HepG2 (cell line): ENCODE results near the gene XPO1. TPM values are rescaled to one million over a fixed set of nuclear protein-coding genes. Genes with fewer than 3 reads are reported as not detected.

Experiments used
- ATAC-seq: fragments of 200-7000 bp; cut with Tn5 transposase; 3 replicates; pipeline ENCODE4 v1.9.1; 2020; ENCODE audit warnings: mild to moderate bottlenecking, moderate library complexity
- BruUV-seq: library from RNA; stranded (reverse); fragments of 400-500 nt; replicated peaks from 2 replicates; lab custom pipeline; 2021; lab: Mats Ljungman, UMichigan
- CTCF ChIA-PET: fragments of 300-600 bp; formaldehyde crosslinking; extraction: SDS; loops from one replicate; lab custom pipeline; 2021; ENCODE audit warnings: low total read pairs, inconsistent platforms, low intra/inter-chr PET ratio; lab: Yijun Ruan, JAX
- POLR2A ChIA-PET: fragments of 350-600 bp; sonication (Branson Sonifier 250); formaldehyde crosslinking; loops from one replicate; lab custom pipeline; 2020; ENCODE audit warnings: antibody characterized with exemption, inconsistent platforms; lab: Yijun Ruan, JAX
- DNase-seq: peaks from one replicate; pipeline ENCODE4 v3.0.0-alpha.2; 2015; ENCODE audit warnings: low spot score
- FAIRE-seq: peaks from 3 replicates; lab custom pipeline; 2011; peaks lifted over from hg19 to GRCh38; lab: Jason Lieb, UNC
- H2AFZ ChIP-seq: one replicate; pipeline ENCODE4 v1.6.1; 2011; ENCODE audit warnings: low read length, inconsistent platforms
- H3K27ac ChIP-seq: fragments of 300-600 bp; 3 replicates; pipeline ENCODE4 v1.8.0; 2011; ENCODE audit warnings: mixed run types, mild to moderate bottlenecking, mixed read lengths, low read length, inconsistent platforms; ENCODE audit not compliant: insufficient read depth; ENCODE audit errors: extremely low read length
- H3K27me3 ChIP-seq, 2 experiments: fragments of 200-600 bp in 1 of 2; 2 replicates in 1 of 2; 3 replicates in 1 of 2; pipeline versions ENCODE4 v1.6.0 to v1.8.0; 2011; ENCODE audit warnings: low read length in 2 of 2, mild to moderate bottlenecking in 2 of 2, moderate library complexity in 2 of 2, inconsistent platforms in 1 of 2; ENCODE audit not compliant: insufficient read depth in 2 of 2, control insufficient read depth in 1 of 2
- H3K36me3 ChIP-seq, 2 experiments: fragments of 200-600 bp in 1 of 2; replicated peaks in 1 of 2; 2 replicates in 1 of 2; 3 replicates in 1 of 2; pipeline versions ENCODE4 v1.5.1 to v1.8.0; 2011; ENCODE audit warnings: low read length in 2 of 2, inconsistent platforms in 1 of 2; ENCODE audit not compliant: insufficient read depth in 2 of 2, control insufficient read depth in 1 of 2
- H3K4me1 ChIP-seq: 2 replicates; pipeline ENCODE4 v1.5.1; 2012; ENCODE audit warnings: low read length, inconsistent platforms; ENCODE audit not compliant: insufficient read depth
- H3K4me2 ChIP-seq: 2 replicates; pipeline ENCODE4 v1.6.0; 2011; ENCODE audit warnings: low read depth, low read length, inconsistent platforms
- H3K4me3 ChIP-seq, 3 experiments: fragments of 200-600 bp in 1 of 3; sonication (generic), shearing (Covaris generic) in 1 of 3; replicated peaks in 1 of 3; 2 replicates each; pipeline ENCODE4 v1.5.1; 2011 to 2016; ENCODE audit warnings: low read length in 3 of 3, inconsistent platforms in 2 of 3, low read depth in 2 of 3, mild to moderate bottlenecking in 2 of 3, control low read depth in 1 of 3, mixed read lengths in 1 of 3; ENCODE audit not compliant: insufficient read depth in 1 of 3
- H3K79me2 ChIP-seq: one replicate; pipeline ENCODE4 v1.6.1; 2011; ENCODE audit warnings: low read length, inconsistent platforms; ENCODE audit not compliant: insufficient read depth
- H3K9ac ChIP-seq: 2 replicates; pipeline ENCODE4 v1.6.0; 2011; ENCODE audit warnings: mild to moderate bottlenecking, low read depth, low read length, inconsistent platforms; ENCODE audit not compliant: insufficient read depth
- H3K9me3 ChIP-seq: 2 replicates; pipeline ENCODE4 v1.5.1; 2012; ENCODE audit warnings: mild to moderate bottlenecking, low read length
- H4K20me1 ChIP-seq: 2 replicates; pipeline ENCODE4 v1.6.0; 2011; ENCODE audit warnings: inconsistent platforms, mild to moderate bottlenecking, low read length, moderate library complexity; ENCODE audit not compliant: insufficient read depth
- DPF2 ChIP-seq: sonication (generic); formaldehyde crosslinking; IDR thresholded peaks from 2 replicates; pipeline ENCODE4 v1.4.0; 2020; ENCODE audit warnings: mild to moderate bottlenecking, low read depth, missing genetic modification reagents, borderline replicate concordance
- KAT8 ChIP-seq: IDR thresholded peaks from 2 replicates; pipeline ENCODE4 v1.6.1; 2016; ENCODE audit warnings: missing genetic modification reagents, missing compliant biosample characterization
- KLF11 ChIP-seq: IDR thresholded peaks from 2 replicates; pipeline ENCODE4 v1.6.1; 2016; ENCODE audit warnings: missing compliant biosample characterization
- KLF16 ChIP-seq, 2 experiments: sonication (generic) in 1 of 2; formaldehyde crosslinking in 1 of 2; IDR thresholded peaks; 2 replicates each; pipeline versions ENCODE4 v1.6.1 to v1.8.0; 2016 to 2023; ENCODE audit warnings: missing genetic modification reagents in 2 of 2, missing compliant biosample characterization in 1 of 2
- MED13 ChIP-seq: sonication (generic); formaldehyde crosslinking; IDR thresholded peaks from 2 replicates; pipeline ENCODE4 v1.5.0; 2020; ENCODE audit warnings: missing genetic modification reagents
- RAD21 ChIP-seq: fragments of 450-650 bp; formaldehyde crosslinking; IDR thresholded peaks from 2 replicates; pipeline ENCODE4 v1.5.0; 2020; ENCODE audit warnings: mild to moderate bottlenecking
- RFX1 ChIP-seq: fragments of 450-650 bp; IDR thresholded peaks from 2 replicates; pipeline ENCODE4 v1.6.1; 2017
- SALL1 ChIP-seq: sonication (generic); formaldehyde crosslinking; IDR thresholded peaks from 2 replicates; pipeline ENCODE4 v1.8.0; 2022; ENCODE audit warnings: mild to moderate bottlenecking, missing genetic modification reagents
- SAP130 ChIP-seq: IDR thresholded peaks from 2 replicates; pipeline ENCODE4 v1.6.1; 2016; ENCODE audit warnings: low read depth
- THAP9 ChIP-seq: sonication (generic); formaldehyde crosslinking; IDR thresholded peaks from 2 replicates; pipeline ENCODE4; 2020; ENCODE audit warnings: missing genetic modification reagents, mild to moderate bottlenecking, borderline replicate concordance
- ZBTB25 ChIP-seq: IDR thresholded peaks from 2 replicates; pipeline ENCODE4 v1.6.1; 2018; ENCODE audit warnings: missing genetic modification reagents
- ZNF205 ChIP-seq: IDR thresholded peaks from 2 replicates; pipeline ENCODE4 v1.6.1; 2018; ENCODE audit warnings: missing biosample characterization, missing genetic modification reagents
- ZNF577 ChIP-seq: sonication (generic); formaldehyde crosslinking; IDR thresholded peaks from 2 replicates; pipeline ENCODE4 v1.4.0; 2020; ENCODE audit warnings: mild to moderate bottlenecking, low read depth, missing genetic modification reagents, borderline replicate concordance
- WGBS: methylation state at CpG from one replicate; pipeline ENCODE4 v1.1.6; 2017; ENCODE audit warnings: low lambda C conversion rate; 5-methylcytosine and 5-hydroxymethylcytosine counted together
- in situ Hi-C: cut with HindIII; loops from 2 replicates; pipeline ENCODE4 v1.10.0; 2017; ENCODE audit warnings: low pct_unique_long_range_greater_than_20kb; ENCODE audit not compliant: extremely low pct_ligation_motif_present
- intact Hi-C: fragments of 100-400 bp; cut with micrococcal nuclease; formaldehyde crosslinking; loops from one replicate; pipeline ENCODE4 v1.10.0; 2022; ENCODE audit not compliant: unreplicated experiment
- polyA plus RNA-seq, 8 experiments: library from polyadenylated mRNA; depleted of rRNA in 3 of 8; stranded (reverse) in 7 of 8; unstranded in 1 of 8; fragments of >200 nt; fragmentation: Illumina TruSeq in 4 of 8; extraction: Trizol in 4 of 8; gene quantifications; 2 replicates each; pipeline versions ENCODE4 v1.2.1 to v1.2.3, GENCODE V29; 2011 to 2016; ENCODE audit warnings: low read depth in 4 of 8, missing spikeins in 1 of 8, mixed read lengths in 1 of 8; ENCODE audit not compliant: insufficient read depth in 1 of 8
- total RNA-seq, 5 experiments: library from RNA; depleted of rRNA; stranded (reverse); fragments of >200 nt; fragmentation: Illumina TruSeq; extraction: Trizol; gene quantifications; 2 replicates each; pipeline ENCODE4 v1.2.3, GENCODE V29; 2016; ENCODE audit warnings: low read depth in 1 of 5
- TF ChIP-seq, protein P1 (sequence below): sonication (generic); formaldehyde crosslinking; IDR thresholded peaks from 2 replicates; pipeline ENCODE4 v1.4.0; 2020; ENCODE audit warnings: missing genetic modification reagents, mild to moderate bottlenecking, borderline replicate concordance
- TF ChIP-seq, protein P2 (sequence below): IDR thresholded peaks from 2 replicates; pipeline ENCODE4 v1.6.1; 2016; ENCODE audit warnings: missing compliant biosample characterization, missing genetic modification reagents, borderline replicate concordance

The XPO1 gene
- total and polyA plus RNA-seq, 2 of the 13 experiments (the other 11 are each of a cell fraction or from before 2014, with no cell fraction given) = 67.4 to 212 TPM

DNA sequence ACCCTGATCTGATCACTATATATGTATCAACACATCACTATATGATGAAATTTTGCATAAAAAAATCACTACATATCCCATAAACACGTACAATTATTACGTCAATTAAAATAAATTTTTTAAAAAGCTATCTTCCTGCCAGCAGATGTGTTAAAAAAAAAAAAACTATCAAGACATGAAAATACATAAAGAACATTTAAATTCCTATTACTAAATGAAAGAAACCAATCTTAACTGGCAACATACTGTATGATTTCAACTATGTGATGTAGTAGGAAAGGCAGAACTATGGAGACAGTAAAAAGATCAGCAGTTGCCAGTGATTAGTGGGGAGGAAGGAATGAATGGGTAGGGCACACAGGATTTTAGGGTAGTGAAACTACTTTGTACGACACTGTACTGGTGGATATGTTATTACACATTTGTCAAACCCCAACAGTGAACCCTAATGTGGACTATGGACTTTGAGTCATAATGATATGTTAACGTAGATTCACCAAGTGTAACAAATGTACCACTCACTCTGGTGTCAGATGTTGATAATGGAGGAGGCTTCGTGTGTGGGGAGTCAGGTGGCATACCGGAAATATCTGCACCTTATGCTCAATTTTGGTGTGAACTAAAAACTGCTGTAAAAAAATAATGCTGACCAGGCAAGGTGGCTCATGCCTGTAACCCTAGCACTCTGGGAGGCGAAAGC, 94.7 kb downstream of the XPO1 start:
- ATAC-seq = peak; percentile 81
- peaks cover 94% of the 10 kb centered on the region for H3K79me2 ChIP-seq
- ChIA-PET POLR2A (interaction anchor here (1.1 kb wide), 1 partner anchor 30 kb away, joined by 5 read pairs; no protein-coding TSS in a partner anchor), CTCF (no interaction called here)
- peak overlapping the region; percentile 53 for H3K4me2 ChIP-seq
- in situ Hi-C loops (no loop called here), intact Hi-C loops (loop anchor here (2.0 kb wide), 1 partner anchor 27 kb away; the partner anchor contains the start of gene USP34)
- peaks cover 66% of the 10 kb centered on the region for H3K4me1 ChIP-seq
- no TSS peak for BruUV-seq
- peaks cover 2 to 9% of the 10 kb centered on the region in 2 experiments; a peak in 3 of 5 replicates for H3K36me3 ChIP-seq
- no peaks in the 10 kb centered on the region for H3K9me3 ChIP-seq
- peak; percentile 92 for DNase-seq
- FAIRE-seq = peak; percentile 21
- no peaks in the 10 kb centered on the region for H3K27me3 ChIP-seq
- 49% methylated on average over 7 of the region's 7 CpGs for WGBS
- peak overlapping the region in 1 of 3 experiments; percentile 11; a peak in 1 of 6 replicates for H3K4me3 ChIP-seq
- H3K9ac ChIP-seq = no peak overlapping the region
- H2AFZ ChIP-seq = no peak overlapping the region
- peak overlapping the region; percentile 51 for H3K27ac ChIP-seq
- H4K20me1 ChIP-seq = peaks cover 70% of the 10 kb centered on the region
- TF ChIP-seq SALL1 (CRISPR knock-in tag) (peak; percentile 85; the same call in 1 of the 2 replicates), ZBTB25 (peak; percentile 52; the same call in 1 of the 2 replicates), SAP130 (CRISPR knock-in tag) (peak; percentile 84), RAD21 (CRISPR knock-in tag) (peak; percentile 16; the same call in 1 of the 2 replicates), ZNF205 (0 out of 2 replicates have a peak, but pooled peaks have one; percentile 34), ZNF577 (CRISPR knock-in tag) (no peak), KLF11 (CRISPR knock-in tag) (0 out of 2 replicates have a peak, but pooled peaks have one; percentile 59), MED13 (CRISPR knock-in tag) (no peak), RFX1 (no peak), KAT8 (CRISPR knock-in tag) (peak; percentile 56; the same call in 1 of the 2 replicates), THAP9 (CRISPR knock-in tag) (no peak), DPF2 (CRISPR knock-in tag) (0 out of 2 replicates have a peak, but pooled peaks have one; percentile 34), KLF16 (CRISPR knock-in tag; IDR thresholded peaks at IDR 0.05) (0 out of 4 replicates have a peak, but pooled peaks of 1 of the 2 experiments have one; percentile 39)
- TF ChIP-seq, protein P1, sequence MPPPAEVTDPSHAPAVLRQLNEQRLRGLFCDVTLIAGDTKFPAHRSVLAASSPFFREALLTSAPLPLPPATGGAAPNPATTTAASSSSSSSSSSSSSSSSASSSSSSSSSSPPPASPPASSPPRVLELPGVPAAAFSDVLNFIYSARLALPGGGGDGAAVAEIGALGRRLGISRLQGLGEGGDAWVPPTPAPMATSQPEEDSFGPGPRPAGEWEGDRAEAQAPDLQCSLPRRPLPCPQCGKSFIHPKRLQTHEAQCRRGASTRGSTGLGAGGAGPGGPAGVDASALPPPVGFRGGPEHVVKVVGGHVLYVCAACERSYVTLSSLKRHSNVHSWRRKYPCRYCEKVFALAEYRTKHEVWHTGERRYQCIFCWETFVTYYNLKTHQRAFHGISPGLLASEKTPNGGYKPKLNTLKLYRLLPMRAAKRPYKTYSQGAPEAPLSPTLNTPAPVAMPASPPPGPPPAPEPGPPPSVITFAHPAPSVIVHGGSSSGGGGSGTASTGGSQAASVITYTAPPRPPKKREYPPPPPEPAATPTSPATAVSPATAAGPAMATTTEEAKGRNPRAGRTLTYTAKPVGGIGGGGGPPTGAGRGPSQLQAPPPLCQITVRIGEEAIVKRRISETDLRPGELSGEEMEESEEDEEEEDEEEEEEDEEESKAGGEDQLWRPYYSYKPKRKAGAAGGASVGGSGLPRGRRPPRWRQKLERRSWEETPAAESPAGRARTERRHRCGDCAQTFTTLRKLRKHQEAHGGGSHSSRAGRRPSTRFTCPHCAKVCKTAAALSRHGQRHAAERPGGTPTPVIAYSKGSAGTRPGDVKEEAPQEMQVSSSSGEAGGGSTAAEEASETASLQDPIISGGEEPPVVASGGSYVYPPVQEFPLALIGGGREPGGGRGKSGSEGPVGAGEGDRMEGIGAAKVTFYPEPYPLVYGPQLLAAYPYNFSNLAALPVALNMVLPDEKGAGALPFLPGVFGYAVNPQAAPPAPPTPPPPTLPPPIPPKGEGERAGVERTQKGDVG (CRISPR knock-in tag) = no peak
- TF ChIP-seq, protein P2, sequence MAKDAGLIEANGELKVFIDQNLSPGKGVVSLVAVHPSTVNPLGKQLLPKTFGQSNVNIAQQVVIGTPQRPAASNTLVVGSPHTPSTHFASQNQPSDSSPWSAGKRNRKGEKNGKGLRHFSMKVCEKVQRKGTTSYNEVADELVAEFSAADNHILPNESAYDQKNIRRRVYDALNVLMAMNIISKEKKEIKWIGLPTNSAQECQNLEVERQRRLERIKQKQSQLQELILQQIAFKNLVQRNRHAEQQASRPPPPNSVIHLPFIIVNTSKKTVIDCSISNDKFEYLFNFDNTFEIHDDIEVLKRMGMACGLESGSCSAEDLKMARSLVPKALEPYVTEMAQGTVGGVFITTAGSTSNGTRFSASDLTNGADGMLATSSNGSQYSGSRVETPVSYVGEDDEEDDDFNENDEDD (CRISPR knock-in tag) = peak; percentile 55; the same call in 1 of the 2 replicates
